GM19438 (cell line): ENCODE measurements around the gene TCF12.
"Not testable (repeated sequence)": the region's sequence is repeated elsewhere in the genome, so short reads cannot be mapped to it uniquely, and the experiment has no call there.

Source experiments
- ATAC-seq: cut with Tn5 transposase; IDR thresholded peaks from one replicate; pipeline ENCODE4 v1.9.1; 2021; ENCODE audit warnings: low read depth; ENCODE audit not compliant: unreplicated experiment

The TCF12 gene

GRCh38 chr15:57122080-57122840, 203.8 kb downstream of the TCF12 start:
- ATAC-seq, result no peak

GRCh38 chr15:57124036-57124435, 205.6 kb downstream of the TCF12 start:
- ATAC-seq, result no peak

GRCh38 chr15:57129064-57129463, 210.6 kb downstream of the TCF12 start:
- ATAC-seq, result no peak

- no peak for ATAC-seq
These were observed 212.5 kb downstream of the TCF12 start for GRCh38 chr15:57130956-57131355.

GRCh38 chr15:57133127-57133968, 214.9 kb downstream of the TCF12 start:
- ATAC-seq, result no peak

- no peak for ATAC-seq
These were observed 215.7 kb downstream of the TCF12 start for GRCh38 chr15:57134071-57134605.

GRCh38 chr15:57134851-57135250, 216.4 kb downstream of the TCF12 start:
- ATAC-seq, result no peak

GRCh38 chr15:57135800-57136199, 217.4 kb downstream of the TCF12 start:
- ATAC-seq, result no peak

GRCh38 chr15:57138349-57138788, 219.9 kb downstream of the TCF12 start:
- ATAC-seq, result no peak

GRCh38 chr15:57143511-57144078, 225.2 kb downstream of the TCF12 start:
- no peak for ATAC-seq

- no peak for ATAC-seq
These were observed 226.0 kb downstream of the TCF12 start for GRCh38 chr15:57144448-57144847.

- no peak for ATAC-seq
These were observed 228.2 kb downstream of the TCF12 start for GRCh38 chr15:57146506-57147201.

GRCh38 chr15:57147621-57148020, 229.2 kb downstream of the TCF12 start:
- no peak for ATAC-seq

GRCh38 chr15:57148262-57148661, 229.8 kb downstream of the TCF12 start:
- no peak for ATAC-seq

GRCh38 chr15:57149196-57149595, 230.8 kb downstream of the TCF12 start:
- no peak for ATAC-seq

GRCh38 chr15:57150066-57150865, 231.8 kb downstream of the TCF12 start:
- no peak for ATAC-seq

GRCh38 chr15:57150866-57151203, 232.4 kb downstream of the TCF12 start:
- ATAC-seq, result not testable (repeated sequence)

- no peak for ATAC-seq
These were observed 233.7 kb downstream of the TCF12 start for GRCh38 chr15:57152133-57152532.

- no peak for ATAC-seq
These were observed 234.5 kb downstream of the TCF12 start for GRCh38 chr15:57152666-57153539.
